Measurements from ENCODE around the gene ZNF423.

- TF ChIP-seq CTCF (IDR thresholded peaks at IDR 0.05; ENCODE audit: borderline replicate concordance, extremely low read depth, low read length, poor library complexity, severe bottlenecking) = no peak
- no peak for TF ChIP-seq EZH2 (IDR thresholded peaks at IDR 0.05; ENCODE audit: borderline replicate concordance, low read depth, low read length, severe bottlenecking)
Measured at GRCh38 chr16:49788986-49789385, 66.9 kb downstream of the ZNF423 start.
